ENCODE results near the gene TSPAN9. TPM values are rescaled to one million over a fixed set of nuclear protein-coding genes. Genes with fewer than 3 reads are reported as not detected.

The TSPAN9 gene
- total and polyA plus RNA-seq, 2 of the 4 experiments (the other 2 are of a cell fraction): 17.7 to 39.1 TPM

DNA sequence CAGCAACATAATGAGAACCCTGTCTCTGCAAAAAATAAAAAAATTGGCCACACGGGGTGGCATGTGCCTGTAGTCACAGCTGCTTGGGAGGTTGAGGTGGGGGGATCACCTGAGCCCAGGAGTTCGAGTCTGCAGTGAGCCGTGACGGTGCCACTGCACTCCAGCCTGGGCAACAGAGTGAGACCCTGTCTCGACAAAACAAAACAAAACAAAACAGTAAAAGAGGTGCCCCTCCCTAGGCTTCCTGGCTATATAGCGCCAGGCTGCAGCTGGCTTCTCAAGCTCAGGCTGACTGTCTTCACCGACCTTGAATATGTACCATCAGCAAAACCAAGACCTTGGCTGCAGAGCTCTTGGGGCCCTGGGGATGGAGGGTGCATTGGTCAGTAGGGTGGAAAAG, 29.4 kb downstream of the TSPAN9 start:
- dilution Hi-C loops (cut with HindIII; ENCODE audit: low sequenced_read_pairs, unreplicated experiment) (no loop called here), intact Hi-C loops (cut with micrococcal nuclease) (no loop called here), in situ Hi-C loops (cut with MboI; ENCODE audit: low sequenced_read_pairs) (no loop called here)
- peaks cover 0 to 31% of the 10 kb centered on the region in 2 experiments; a peak in 3 of 4 replicates for H3K79me1 ChIP-seq (ENCODE audit: low read depth in 1 of 2, low read length in 2 of 2)
- WGBS, 2 experiments (ENCODE audit: extremely low coverage in 2 of 2, insufficient read length in 1 of 2): no CpG with 5 or more reads among the region's 7 CpGs
- H3K23ac ChIP-seq (ENCODE audit: low read depth, low read length): no peak overlapping the region; the same call in 1 of the 2 replicates
- no peaks in the 10 kb centered on the region for H3K9me3 ChIP-seq (ENCODE audit: control insufficient read depth, insufficient read depth, low read length)
- H3K14ac ChIP-seq (replicated peaks; ENCODE audit: low read depth, low read length): no peak overlapping the region
- no peak overlapping the region for H4K5ac ChIP-seq (ENCODE audit: low read depth, low read length)
- no peak overlapping the region for H2BK5ac ChIP-seq (ENCODE audit: low read depth, low read length, poor library complexity, severe bottlenecking)
- no peak overlapping the region for H2AFZ ChIP-seq (replicated peaks; ENCODE audit: low read length, poor library complexity)
- no peak overlapping the region for H2AK5ac ChIP-seq (ENCODE audit: low read depth, low read length)
- H3K27ac ChIP-seq (ENCODE audit: insufficient read depth, low read length): no peak overlapping the region
- TF ChIP-seq, protein P1, sequence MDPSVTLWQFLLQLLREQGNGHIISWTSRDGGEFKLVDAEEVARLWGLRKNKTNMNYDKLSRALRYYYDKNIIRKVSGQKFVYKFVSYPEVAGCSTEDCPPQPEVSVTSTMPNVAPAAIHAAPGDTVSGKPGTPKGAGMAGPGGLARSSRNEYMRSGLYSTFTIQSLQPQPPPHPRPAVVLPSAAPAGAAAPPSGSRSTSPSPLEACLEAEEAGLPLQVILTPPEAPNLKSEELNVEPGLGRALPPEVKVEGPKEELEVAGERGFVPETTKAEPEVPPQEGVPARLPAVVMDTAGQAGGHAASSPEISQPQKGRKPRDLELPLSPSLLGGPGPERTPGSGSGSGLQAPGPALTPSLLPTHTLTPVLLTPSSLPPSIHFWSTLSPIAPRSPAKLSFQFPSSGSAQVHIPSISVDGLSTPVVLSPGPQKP (IDR thresholded peaks at IDR 0.05; ENCODE audit: borderline replicate concordance, low read depth, low read length): no peak
- TF ChIP-seq RAD21 (IDR thresholded peaks at IDR 0.05; ENCODE audit: low read length) (no peak), RCOR1 (IDR thresholded peaks at IDR 0.05; ENCODE audit: insufficient replicate concordance, low read length) (no peak), CHD1 (IDR thresholded peaks at IDR 0.05; ENCODE audit: low read depth, low read length) (no peak), NFE2L2 (IDR thresholded peaks at IDR 0.05; ENCODE audit: low read depth, low read length) (no peak), SMC3 (IDR thresholded peaks at IDR 0.05; ENCODE audit: low read depth, low read length) (no peak), BHLHE40 (IDR thresholded peaks at IDR 0.05; ENCODE audit: low read depth, low read length) (no peak), POLR2A (IDR thresholded peaks at IDR 0.05; ENCODE audit: low read depth, low read length) (no peak), MAZ (IDR thresholded peaks at IDR 0.05; ENCODE audit: borderline replicate concordance, low read depth, low read length) (no peak), MXI1 (IDR thresholded peaks at IDR 0.05; ENCODE audit: borderline replicate concordance, low read depth, low read length) (no peak), RFX5 (IDR thresholded peaks at IDR 0.05; ENCODE audit: low read depth, low read length) (no peak), FOS (IDR thresholded peaks at IDR 0.05; ENCODE audit: low read depth, low read length) (no peak), CEBPB (IDR thresholded peaks at IDR 0.05; ENCODE audit: low read depth, low read length) (no peak), MAFK (IDR thresholded peaks at IDR 0.05; ENCODE audit: low read depth, low read length) (no peak)
- TF ChIP-seq, protein P2, sequence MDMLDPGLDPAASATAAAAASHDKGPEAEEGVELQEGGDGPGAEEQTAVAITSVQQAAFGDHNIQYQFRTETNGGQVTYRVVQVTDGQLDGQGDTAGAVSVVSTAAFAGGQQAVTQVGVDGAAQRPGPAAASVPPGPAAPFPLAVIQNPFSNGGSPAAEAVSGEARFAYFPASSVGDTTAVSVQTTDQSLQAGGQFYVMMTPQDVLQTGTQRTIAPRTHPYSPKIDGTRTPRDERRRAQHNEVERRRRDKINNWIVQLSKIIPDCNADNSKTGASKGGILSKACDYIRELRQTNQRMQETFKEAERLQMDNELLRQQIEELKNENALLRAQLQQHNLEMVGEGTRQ (IDR thresholded peaks at IDR 0.05; ENCODE audit: low read depth, low read length): no peak
- TF ChIP-seq, protein P3, sequence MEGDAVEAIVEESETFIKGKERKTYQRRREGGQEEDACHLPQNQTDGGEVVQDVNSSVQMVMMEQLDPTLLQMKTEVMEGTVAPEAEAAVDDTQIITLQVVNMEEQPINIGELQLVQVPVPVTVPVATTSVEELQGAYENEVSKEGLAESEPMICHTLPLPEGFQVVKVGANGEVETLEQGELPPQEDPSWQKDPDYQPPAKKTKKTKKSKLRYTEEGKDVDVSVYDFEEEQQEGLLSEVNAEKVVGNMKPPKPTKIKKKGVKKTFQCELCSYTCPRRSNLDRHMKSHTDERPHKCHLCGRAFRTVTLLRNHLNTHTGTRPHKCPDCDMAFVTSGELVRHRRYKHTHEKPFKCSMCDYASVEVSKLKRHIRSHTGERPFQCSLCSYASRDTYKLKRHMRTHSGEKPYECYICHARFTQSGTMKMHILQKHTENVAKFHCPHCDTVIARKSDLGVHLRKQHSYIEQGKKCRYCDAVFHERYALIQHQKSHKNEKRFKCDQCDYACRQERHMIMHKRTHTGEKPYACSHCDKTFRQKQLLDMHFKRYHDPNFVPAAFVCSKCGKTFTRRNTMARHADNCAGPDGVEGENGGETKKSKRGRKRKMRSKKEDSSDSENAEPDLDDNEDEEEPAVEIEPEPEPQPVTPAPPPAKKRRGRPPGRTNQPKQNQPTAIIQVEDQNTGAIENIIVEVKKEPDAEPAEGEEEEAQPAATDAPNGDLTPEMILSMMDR (conservative IDR thresholded peaks at IDR 0.05; ENCODE audit: low read depth, low read length): no peak
- H2BK20ac ChIP-seq (ENCODE audit: low read depth, low read length): no peak overlapping the region
- H4K8ac ChIP-seq (ENCODE audit: low read depth in 2 of 2, low read length in 2 of 2): no peak overlapping the region
- no peak overlapping the region for H3K56ac ChIP-seq (ENCODE audit: extremely low read depth, insufficient read depth, low read length)
- BruUV-seq (replicated peaks): no TSS peak
- no peak overlapping the region for H4K91ac ChIP-seq (ENCODE audit: insufficient read depth, low read depth, low read length)
- no peak overlapping the region for H2BK120ac ChIP-seq (ENCODE audit: low read depth, low read length)
- no peaks in the 10 kb centered on the region for H3K27me3 ChIP-seq (ENCODE audit: control insufficient read depth, insufficient read depth, low read length)
- H3K9me1 ChIP-seq (ENCODE audit: insufficient read depth, low read length): peaks cover 12% of the 10 kb centered on the region
- DNase-seq (no peak), ATAC-seq (ENCODE audit: low read depth) (no peak)
- H3K18ac ChIP-seq (ENCODE audit: low read depth, low read length): no peak overlapping the region
- POLR2A ChIA-PET (ENCODE audit: unreplicated experiment): no interaction called here
- no peak overlapping the region for H3K9ac ChIP-seq (ENCODE audit: low read depth, low read length)
- 0 out of 2 replicates have a peak, but pooled peaks cover 2% of the 10 kb centered on the region for H3K36me3 ChIP-seq (ENCODE audit: control insufficient read depth, insufficient read depth, low read length)
- peaks cover 18% of the 10 kb centered on the region; the same call in 1 of the 2 replicates for H4K20me1 ChIP-seq (ENCODE audit: insufficient read depth, low read length)
- CTCF ChIA-PET: no interaction called here
- H3K4me1 ChIP-seq (ENCODE audit: control insufficient read depth, insufficient read depth, low read length): peaks cover 13% of the 10 kb centered on the region; the same call in 1 of the 2 replicates
- no peak overlapping the region for H3K4me2 ChIP-seq (ENCODE audit: low read depth, low read length)
- H3K4ac ChIP-seq (ENCODE audit: low read depth, low read length): no peak overlapping the region
- no peak overlapping the region for H3K4me3 ChIP-seq (ENCODE audit: insufficient read depth, low read depth, low read length)
- H2BK15ac ChIP-seq (ENCODE audit: low read depth, low read length): no peak overlapping the region
- no peak overlapping the region for H2AK9ac ChIP-seq (replicated peaks; ENCODE audit: low read depth, low read length, poor library complexity)
